Astrocyte of the spinal cord (primary cell): ENCODE data around the gene REM2.

Experiments used
- DNase-seq: peaks from one replicate; pipeline ENCODE4 v3.0.0; 2011; ENCODE audit warnings: low read depth, low spot score
- H3K4me3 ChIP-seq: 2 replicates; pipeline ENCODE4 v1.5.1; 2011; ENCODE audit warnings: low read depth, mild to moderate bottlenecking, low read length, moderate library complexity
- in situ Hi-C: cut with HindIII; loops from 2 replicates; pipeline ENCODE4 v1.10.0; 2017; ENCODE audit warnings: low sequenced_read_pairs
- TF ChIP-seq, protein P1 (sequence below): IDR thresholded peaks from 2 replicates; pipeline ENCODE4 v1.5.1; 2012; ENCODE audit warnings: low read depth, mild to moderate bottlenecking, low read length, inconsistent platforms

REM2 gene

DNA sequence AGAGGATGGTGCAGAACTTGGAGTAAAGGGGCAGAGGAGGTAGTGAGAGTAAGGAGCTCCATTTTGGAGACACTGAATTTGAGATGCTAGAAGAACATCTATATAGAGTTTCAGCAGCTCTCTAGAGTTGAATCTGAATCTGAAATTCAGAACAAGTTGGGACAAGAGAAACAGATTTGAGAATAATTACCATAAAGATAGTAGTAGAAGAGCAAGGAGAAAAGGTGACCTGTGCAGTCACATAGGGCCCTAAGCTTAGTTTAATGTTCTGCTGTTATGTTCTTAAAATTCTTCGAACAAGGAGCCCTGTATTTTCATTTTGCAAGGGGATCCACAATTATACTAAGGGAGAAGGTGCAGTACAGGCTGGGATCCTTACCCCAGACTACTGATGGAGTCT lies 7.4 kb downstream of the REM2 start:
- TF ChIP-seq, protein P1, sequence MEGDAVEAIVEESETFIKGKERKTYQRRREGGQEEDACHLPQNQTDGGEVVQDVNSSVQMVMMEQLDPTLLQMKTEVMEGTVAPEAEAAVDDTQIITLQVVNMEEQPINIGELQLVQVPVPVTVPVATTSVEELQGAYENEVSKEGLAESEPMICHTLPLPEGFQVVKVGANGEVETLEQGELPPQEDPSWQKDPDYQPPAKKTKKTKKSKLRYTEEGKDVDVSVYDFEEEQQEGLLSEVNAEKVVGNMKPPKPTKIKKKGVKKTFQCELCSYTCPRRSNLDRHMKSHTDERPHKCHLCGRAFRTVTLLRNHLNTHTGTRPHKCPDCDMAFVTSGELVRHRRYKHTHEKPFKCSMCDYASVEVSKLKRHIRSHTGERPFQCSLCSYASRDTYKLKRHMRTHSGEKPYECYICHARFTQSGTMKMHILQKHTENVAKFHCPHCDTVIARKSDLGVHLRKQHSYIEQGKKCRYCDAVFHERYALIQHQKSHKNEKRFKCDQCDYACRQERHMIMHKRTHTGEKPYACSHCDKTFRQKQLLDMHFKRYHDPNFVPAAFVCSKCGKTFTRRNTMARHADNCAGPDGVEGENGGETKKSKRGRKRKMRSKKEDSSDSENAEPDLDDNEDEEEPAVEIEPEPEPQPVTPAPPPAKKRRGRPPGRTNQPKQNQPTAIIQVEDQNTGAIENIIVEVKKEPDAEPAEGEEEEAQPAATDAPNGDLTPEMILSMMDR, result no peak
- no peak overlapping the region for H3K4me3 ChIP-seq
- in situ Hi-C loops, result no loop called here
- no peak for DNase-seq

DNA sequence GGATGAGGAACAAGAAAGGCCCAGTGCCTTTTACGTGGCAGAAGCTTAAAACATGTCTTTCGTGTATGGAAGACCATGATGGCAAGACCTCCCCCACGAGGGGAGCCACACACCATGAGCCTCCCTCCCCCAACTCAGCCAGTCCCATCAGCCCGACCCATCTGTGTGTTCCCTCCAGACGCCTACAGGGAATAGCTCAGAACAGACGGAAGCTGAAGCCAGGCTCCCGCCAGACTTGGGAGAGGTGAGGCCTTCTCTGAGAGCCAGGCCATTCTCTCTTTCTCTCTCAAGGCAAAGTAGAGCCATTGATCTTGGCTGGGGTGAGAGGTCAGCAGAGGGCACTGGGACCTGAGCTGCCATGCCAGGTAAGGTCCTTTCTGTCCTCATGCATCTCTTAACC lies 9.5 kb downstream of the REM2 start:
- in situ Hi-C loops, result no loop called here
- H3K4me3 ChIP-seq, result no peak overlapping the region
- DNase-seq, result no peak
- TF ChIP-seq, protein P1, result no peak

DNA sequence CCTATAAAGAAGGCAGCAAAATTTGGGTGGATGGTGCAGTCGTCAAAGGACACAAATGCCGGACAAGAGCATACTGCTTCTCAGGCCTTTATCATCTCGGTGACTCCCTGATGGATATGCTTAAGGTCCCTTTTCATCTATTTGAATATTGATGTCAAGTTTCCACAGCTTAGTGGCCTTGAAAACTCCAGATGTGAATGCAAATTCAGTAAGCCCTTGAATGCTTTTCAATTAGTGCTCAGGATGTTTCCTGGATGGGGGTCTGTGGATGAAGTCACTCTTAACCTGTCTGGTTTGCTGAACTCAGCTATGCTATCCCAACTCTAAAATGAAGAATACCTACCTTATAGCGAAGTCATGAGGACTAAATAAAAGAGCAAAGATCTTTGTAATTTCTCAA lies 10.7 kb downstream of the REM2 start:
- no peak for DNase-seq
- TF ChIP-seq, protein P1, result no peak
- no peak overlapping the region for H3K4me3 ChIP-seq
- in situ Hi-C loops, result no loop called here

DNA sequence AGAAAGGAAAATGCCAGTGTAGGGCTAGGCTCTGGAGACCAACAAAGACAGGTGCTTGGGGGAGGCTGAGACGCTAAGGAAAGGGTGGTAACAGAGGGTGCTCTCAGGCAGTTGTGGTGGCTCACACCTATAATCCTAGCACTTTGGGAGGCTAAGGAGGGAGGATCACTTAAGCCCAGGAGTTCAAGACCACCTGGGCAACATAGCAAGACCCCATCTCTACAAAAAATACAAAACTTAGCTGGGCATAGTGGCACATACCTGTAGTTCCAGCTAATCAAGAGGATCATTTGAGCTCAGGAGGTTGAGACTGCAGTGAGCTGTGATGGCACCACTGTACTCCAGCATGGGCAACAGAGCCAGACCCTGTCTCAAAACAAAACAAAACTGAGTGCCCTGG lies 12.4 kb downstream of the REM2 start:
- DNase-seq, result no peak
- TF ChIP-seq, protein P1, result no peak
- no peak overlapping the region for H3K4me3 ChIP-seq
- in situ Hi-C loops, result no loop called here

DNA sequence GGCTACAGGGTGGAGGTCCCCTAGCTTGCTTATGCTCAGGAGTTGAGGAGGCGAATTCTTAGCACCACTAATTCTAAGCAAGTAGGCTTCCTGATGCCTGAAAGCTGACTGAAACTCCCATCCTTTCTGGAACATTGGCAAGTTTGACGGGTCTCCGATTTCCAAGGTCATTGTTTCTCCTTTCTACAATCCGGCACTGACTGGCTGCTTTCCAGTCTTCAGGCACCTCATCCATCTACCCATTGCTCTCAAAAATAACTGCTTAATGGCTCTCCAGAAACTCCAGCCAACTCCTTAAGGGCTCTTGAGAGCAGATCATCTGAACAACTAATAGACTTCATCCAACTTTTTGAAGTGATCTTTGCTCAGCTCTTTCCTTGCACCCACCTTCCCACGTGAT lies 13.3 kb downstream of the REM2 start:
- no peak for DNase-seq
- TF ChIP-seq, protein P1, result no peak
- in situ Hi-C loops, result no loop called here
- H3K4me3 ChIP-seq, result no peak overlapping the region

DNA sequence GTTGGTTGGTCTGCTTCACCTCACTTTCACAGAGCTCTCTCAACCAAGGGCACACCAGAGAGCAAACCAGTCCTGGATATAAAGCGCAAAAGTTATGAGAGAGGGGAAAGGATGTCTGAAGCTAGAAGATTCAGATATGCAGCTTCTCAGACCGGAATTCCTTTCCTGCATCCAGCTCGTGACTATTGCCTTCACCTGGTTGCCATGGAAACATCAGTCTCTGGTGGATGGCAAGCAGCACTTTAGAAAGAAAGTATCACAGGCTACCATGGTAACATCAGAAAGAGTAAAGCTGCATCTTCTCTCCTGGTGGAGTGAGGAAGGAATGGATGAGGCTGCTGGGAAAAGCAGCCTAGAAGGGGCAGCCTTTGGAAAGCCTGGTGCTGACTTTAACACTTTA lies 13.7 kb downstream of the REM2 start:
- H3K4me3 ChIP-seq, result no peak overlapping the region
- in situ Hi-C loops, result no loop called here
- TF ChIP-seq, protein P1, result no peak
- no peak for DNase-seq

DNA sequence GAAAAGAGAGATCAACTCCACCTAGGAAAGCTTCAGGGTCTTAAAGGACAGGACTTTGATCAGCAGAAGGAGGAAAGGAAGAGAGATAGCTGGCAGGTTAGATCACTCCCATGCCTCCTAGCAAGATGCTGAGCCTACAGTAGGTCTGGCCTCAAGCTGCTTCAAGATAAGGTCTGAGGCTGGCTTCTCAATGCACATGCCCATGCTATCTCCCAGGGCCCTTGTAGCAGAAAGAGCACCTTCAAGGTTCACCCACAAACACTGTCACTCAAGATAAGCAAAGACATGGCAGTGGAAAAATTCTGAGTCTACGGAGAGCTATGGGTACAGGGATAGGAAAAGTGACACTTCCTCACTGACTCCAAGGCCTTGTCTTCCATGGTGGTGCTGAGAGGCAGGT lies 14.3 kb downstream of the REM2 start:
- in situ Hi-C loops, result no loop called here

More for the DNA sequence above, 14.3 kb downstream of the REM2 start:
- TF ChIP-seq, protein P1, result no peak
- DNase-seq, result no peak
- H3K4me3 ChIP-seq, result no peak overlapping the region
